ENCODE measurements around the gene PRR23E.

- TF ChIP-seq, protein P1, sequence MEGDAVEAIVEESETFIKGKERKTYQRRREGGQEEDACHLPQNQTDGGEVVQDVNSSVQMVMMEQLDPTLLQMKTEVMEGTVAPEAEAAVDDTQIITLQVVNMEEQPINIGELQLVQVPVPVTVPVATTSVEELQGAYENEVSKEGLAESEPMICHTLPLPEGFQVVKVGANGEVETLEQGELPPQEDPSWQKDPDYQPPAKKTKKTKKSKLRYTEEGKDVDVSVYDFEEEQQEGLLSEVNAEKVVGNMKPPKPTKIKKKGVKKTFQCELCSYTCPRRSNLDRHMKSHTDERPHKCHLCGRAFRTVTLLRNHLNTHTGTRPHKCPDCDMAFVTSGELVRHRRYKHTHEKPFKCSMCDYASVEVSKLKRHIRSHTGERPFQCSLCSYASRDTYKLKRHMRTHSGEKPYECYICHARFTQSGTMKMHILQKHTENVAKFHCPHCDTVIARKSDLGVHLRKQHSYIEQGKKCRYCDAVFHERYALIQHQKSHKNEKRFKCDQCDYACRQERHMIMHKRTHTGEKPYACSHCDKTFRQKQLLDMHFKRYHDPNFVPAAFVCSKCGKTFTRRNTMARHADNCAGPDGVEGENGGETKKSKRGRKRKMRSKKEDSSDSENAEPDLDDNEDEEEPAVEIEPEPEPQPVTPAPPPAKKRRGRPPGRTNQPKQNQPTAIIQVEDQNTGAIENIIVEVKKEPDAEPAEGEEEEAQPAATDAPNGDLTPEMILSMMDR (IDR thresholded peaks at IDR 0.05), result no peak
- TF ChIP-seq POLR2A (IDR thresholded peaks at IDR 0.05), result no peak
Observed at GRCh38 chr3:127171320-127171719, 21.6 kb upstream of the PRR23E start.
